HCT116 (cell line): Measurements from ENCODE around the gene HOXB8.

Experiments
- ELF1 ChIP-seq: IDR thresholded peaks from 2 replicates; pipeline ENCODE4 v1.6.1; 2012; ENCODE audit warnings: low read depth, borderline replicate concordance
- EZH2 ChIP-seq: fragments of 200-600 bp; sonication (generic); IDR thresholded peaks from 2 replicates; pipeline ENCODE4 v1.6.1; 2017; ENCODE audit warnings: antibody characterized with exemption, mixed run types
- EZH2phosphoT487 ChIP-seq: fragments of 200-600 bp; IDR thresholded peaks from 2 replicates; pipeline ENCODE4 v1.6.1; 2018; ENCODE audit warnings: antibody characterized with exemption, borderline replicate concordance
- FOSL1 ChIP-seq: IDR thresholded peaks from 2 replicates; pipeline ENCODE4 v1.6.1; 2012; ENCODE audit warnings: low read depth
- MAX ChIP-seq: IDR thresholded peaks from 2 replicates; pipeline ENCODE4 v1.6.1; 2012
- POLR2A ChIP-seq: IDR thresholded peaks from 2 replicates; pipeline ENCODE4 v1.7.0; 2011; ENCODE audit warnings: borderline replicate concordance; ENCODE audit not compliant: insufficient read depth, insufficient read length; ENCODE audit errors: extremely low read depth
- POLR2AphosphoS5 ChIP-seq: IDR thresholded peaks from 2 replicates; pipeline ENCODE4 v1.6.1; 2011; ENCODE audit warnings: mild to moderate bottlenecking, low read depth, low read length, moderate library complexity
- SP1 ChIP-seq: IDR thresholded peaks from 2 replicates; pipeline ENCODE4 v1.6.1; 2012; ENCODE audit warnings: low read depth
- TF ChIP-seq, protein P1 (sequence below), 3 experiments: fragments of 200-600 bp in 1 of 3; sonication (generic) in 1 of 3; IDR thresholded peaks in 2 of 3; conservative IDR thresholded peaks in 1 of 3; 2 replicates each; pipeline ENCODE4 v1.5.1; 2012 to 2017; ENCODE audit warnings: low read depth in 2 of 3, low read length in 2 of 3, antibody characterized with exemption in 1 of 3, borderline replicate concordance in 1 of 3, control low read depth in 1 of 3, mild to moderate bottlenecking in 1 of 3, mixed read lengths in 1 of 3, mixed run types in 1 of 3, moderate library complexity in 1 of 3; ENCODE audit not compliant: insufficient read depth in 1 of 3

DNA sequence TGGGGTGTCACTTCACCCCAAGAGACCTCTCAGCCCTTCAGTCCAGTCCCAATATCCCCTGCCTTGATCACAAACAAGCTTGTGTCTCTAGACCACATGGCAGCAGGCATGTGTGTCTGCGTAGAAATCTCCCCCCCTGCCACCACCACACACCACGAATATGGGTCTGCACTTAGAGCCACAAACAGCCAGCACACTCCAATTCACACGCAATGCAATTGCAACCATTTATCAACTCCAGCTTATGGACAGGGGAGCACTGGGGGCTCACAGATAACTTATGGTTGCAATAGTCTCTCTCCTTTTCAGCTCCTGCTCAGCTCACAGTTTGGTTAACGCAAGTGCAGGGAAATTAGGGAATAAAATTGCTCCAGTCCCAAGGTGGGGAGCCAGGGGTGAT lies 8.5 kb upstream of the HOXB8 start:
- TF ChIP-seq, protein P1, sequence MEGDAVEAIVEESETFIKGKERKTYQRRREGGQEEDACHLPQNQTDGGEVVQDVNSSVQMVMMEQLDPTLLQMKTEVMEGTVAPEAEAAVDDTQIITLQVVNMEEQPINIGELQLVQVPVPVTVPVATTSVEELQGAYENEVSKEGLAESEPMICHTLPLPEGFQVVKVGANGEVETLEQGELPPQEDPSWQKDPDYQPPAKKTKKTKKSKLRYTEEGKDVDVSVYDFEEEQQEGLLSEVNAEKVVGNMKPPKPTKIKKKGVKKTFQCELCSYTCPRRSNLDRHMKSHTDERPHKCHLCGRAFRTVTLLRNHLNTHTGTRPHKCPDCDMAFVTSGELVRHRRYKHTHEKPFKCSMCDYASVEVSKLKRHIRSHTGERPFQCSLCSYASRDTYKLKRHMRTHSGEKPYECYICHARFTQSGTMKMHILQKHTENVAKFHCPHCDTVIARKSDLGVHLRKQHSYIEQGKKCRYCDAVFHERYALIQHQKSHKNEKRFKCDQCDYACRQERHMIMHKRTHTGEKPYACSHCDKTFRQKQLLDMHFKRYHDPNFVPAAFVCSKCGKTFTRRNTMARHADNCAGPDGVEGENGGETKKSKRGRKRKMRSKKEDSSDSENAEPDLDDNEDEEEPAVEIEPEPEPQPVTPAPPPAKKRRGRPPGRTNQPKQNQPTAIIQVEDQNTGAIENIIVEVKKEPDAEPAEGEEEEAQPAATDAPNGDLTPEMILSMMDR (IDR thresholded peaks at IDR 0.05 in 2 of 3, conservative IDR thresholded peaks at IDR 0.05 in 1 of 3; ENCODE audit: borderline replicate concordance in 1 of 3, insufficient read depth in 1 of 3, low read depth in 2 of 3, low read length in 2 of 3) = no peak
- TF ChIP-seq POLR2AphosphoS5 (no peak), POLR2A (no peak), EZH2 (no peak), FOSL1 (no peak), ELF1 (no peak), SP1 (no peak), MAX (no peak), EZH2phosphoT487 (no peak)
